Thyroid gland (tissue), 4 donors: ENCODE data around the gene LHPP. TPM values are rescaled to one million over a fixed set of nuclear protein-coding genes. Genes with fewer than 3 reads are reported as not detected.
A peak's percentile ranks its signal among the peaks of the same experiment; 100 is the strongest.
"Not testable (repeated sequence)": the region's sequence is repeated elsewhere in the genome, so short reads cannot be mapped to it uniquely, and the experiment has no call there.

Experiments
- DNase-seq, 2 donors: peaks; one replicate each; pipeline ENCODE4 v3.0.0-alpha.2; 2019
- H3K27ac ChIP-seq, 3 donors: fragments of 200-600 bp; sonication (generic); 1 replicate in 2 of 3; 2 replicates in 1 of 3; pipeline ENCODE4 v1.5.1; 2016 to 2019; ENCODE audit warnings: mild to moderate bottlenecking in 1 of 3, moderate library complexity in 1 of 3
- H3K27me3 ChIP-seq: fragments of 200-600 bp; sonication (generic); one replicate; pipeline ENCODE4 v1.5.1; 2019
- H3K36me3 ChIP-seq, 2 donors: fragments of 200-600 bp; sonication (generic); one replicate each; pipeline ENCODE4 v1.5.1; 2016 to 2019
- H3K4me1 ChIP-seq, 2 donors: fragments of 200-600 bp; sonication (generic); one replicate each; pipeline ENCODE4 v1.5.1; 2017 to 2019
- H3K4me3 ChIP-seq, 3 donors: fragments of 200-600 bp; sonication (generic); replicated peaks in 1 of 3; 1 replicate in 2 of 3; 2 replicates in 1 of 3; pipeline ENCODE4 v1.5.1; 2016; ENCODE audit warnings: mild to moderate bottlenecking in 1 of 3
- H3K9me3 ChIP-seq: fragments of 200-600 bp; sonication (generic); one replicate; pipeline ENCODE4 v1.5.1; 2017
- POLR2A ChIP-seq, 2 donors: fragments of 450-650 bp; IDR thresholded peaks; one replicate each; pipeline ENCODE4 v1.6.1; 2017; ENCODE audit warnings: antibody characterized with exemption in 2 of 2, mild to moderate bottlenecking in 2 of 2, moderate library complexity in 1 of 2
- WGBS, 2 donors: methylation state at CpG; one replicate each; pipeline ENCODE4 v1.1.5; 2017; 5-methylcytosine and 5-hydroxymethylcytosine counted together
- intact Hi-C: fragments of 100-400 bp; cut with DNase I; formaldehyde crosslinking; loops from one replicate; pipeline ENCODE4 v1.15.1; 2023
- total RNA-seq, 4 donors: library from RNA; depleted of rRNA; stranded (reverse); fragments of >200 nt; gene quantifications; one replicate each; pipeline ENCODE4 v1.2.3, GENCODE V29; 2016
- TF ChIP-seq, protein P1 (sequence below), 6 experiments: fragments of 200-600 bp in 3 of 6; fragments of 450-650 bp in 3 of 6; sonication (generic) in 3 of 6; IDR thresholded peaks; one replicate each; pipeline ENCODE4 v1.5.1; 2016 to 2019; ENCODE audit warnings: antibody characterized with exemption in 6 of 6, mild to moderate bottlenecking in 2 of 6, inconsistent platforms in 1 of 6, moderate library complexity in 1 of 6

LHPP gene
- total RNA-seq, 4 donors from 2014 or later: 8.3 to 69.9 (median 48.3) TPM

DNA sequence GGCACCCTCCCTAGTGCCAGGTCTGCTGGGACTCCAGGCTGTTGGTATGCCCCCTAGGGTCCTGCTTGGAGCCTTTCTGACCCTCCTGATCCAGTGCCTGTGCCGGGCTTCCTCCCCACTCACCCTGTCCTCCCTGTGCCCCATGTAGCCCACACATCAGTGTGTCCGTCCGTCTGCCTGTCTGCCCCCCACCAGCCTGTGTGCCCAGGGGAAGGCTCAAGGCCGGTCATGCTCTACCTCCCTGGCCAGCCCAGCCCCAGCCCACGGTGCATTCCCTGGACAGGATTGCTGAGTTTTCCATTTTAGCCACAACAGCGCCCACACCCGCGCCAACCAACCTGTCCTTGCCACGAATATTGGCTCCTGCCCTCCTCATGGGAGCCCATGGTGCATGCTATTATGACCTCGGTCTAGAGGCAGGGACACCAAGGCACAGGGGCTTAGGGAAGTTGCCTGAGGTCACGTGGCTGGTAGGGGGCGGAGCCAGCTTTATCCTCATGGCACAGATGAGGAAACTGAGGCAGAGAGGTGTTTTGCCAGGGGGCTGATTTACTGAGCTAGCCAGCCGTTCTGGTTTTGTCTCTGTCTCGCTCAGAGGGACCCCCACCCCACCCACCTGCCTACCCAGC is 146.6 kb downstream of the LHPP start:
- intact Hi-C loops: no loop called here
- 88 to 89% methylated on average over 12 to 14 of the region's 14 CpGs for WGBS, 2 donors
- H3K27ac ChIP-seq: no peak overlapping the region
- no peak overlapping the region for H3K4me3 ChIP-seq
- no peaks in the 10 kb centered on the region for H3K9me3 ChIP-seq
- H3K27me3 ChIP-seq: no peaks in the 10 kb centered on the region
- H3K36me3 ChIP-seq: no peaks in the 10 kb centered on the region
- H3K4me1 ChIP-seq: peaks cover 21 to 53% of the 10 kb centered on the region in 2 donors
- TF ChIP-seq, protein P1, sequence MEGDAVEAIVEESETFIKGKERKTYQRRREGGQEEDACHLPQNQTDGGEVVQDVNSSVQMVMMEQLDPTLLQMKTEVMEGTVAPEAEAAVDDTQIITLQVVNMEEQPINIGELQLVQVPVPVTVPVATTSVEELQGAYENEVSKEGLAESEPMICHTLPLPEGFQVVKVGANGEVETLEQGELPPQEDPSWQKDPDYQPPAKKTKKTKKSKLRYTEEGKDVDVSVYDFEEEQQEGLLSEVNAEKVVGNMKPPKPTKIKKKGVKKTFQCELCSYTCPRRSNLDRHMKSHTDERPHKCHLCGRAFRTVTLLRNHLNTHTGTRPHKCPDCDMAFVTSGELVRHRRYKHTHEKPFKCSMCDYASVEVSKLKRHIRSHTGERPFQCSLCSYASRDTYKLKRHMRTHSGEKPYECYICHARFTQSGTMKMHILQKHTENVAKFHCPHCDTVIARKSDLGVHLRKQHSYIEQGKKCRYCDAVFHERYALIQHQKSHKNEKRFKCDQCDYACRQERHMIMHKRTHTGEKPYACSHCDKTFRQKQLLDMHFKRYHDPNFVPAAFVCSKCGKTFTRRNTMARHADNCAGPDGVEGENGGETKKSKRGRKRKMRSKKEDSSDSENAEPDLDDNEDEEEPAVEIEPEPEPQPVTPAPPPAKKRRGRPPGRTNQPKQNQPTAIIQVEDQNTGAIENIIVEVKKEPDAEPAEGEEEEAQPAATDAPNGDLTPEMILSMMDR (IDR thresholded peaks at IDR 0.05): no peak
- no peak for TF ChIP-seq POLR2A (IDR thresholded peaks at IDR 0.05)
- no peak for DNase-seq

GRCh38 chr10:124609698-124610097 is 148.1 kb downstream of the LHPP start:
- DNase-seq: no peak
- intact Hi-C loops: no loop called here
- H3K4me3 ChIP-seq: no peak overlapping the region
- no peaks in the 10 kb centered on the region for H3K27me3 ChIP-seq
- H3K4me1 ChIP-seq: peaks cover 30 to 57% of the 10 kb centered on the region in 2 donors
- WGBS, 2 donors: 91 to 95% methylated on average over 10 to 11 of the region's 11 CpGs
- H3K36me3 ChIP-seq: no peaks in the 10 kb centered on the region
- TF ChIP-seq POLR2A (IDR thresholded peaks at IDR 0.05): no peak
- TF ChIP-seq, protein P1 (IDR thresholded peaks at IDR 0.05): no peak
- H3K27ac ChIP-seq: no peak overlapping the region
- no peaks in the 10 kb centered on the region for H3K9me3 ChIP-seq

DNA sequence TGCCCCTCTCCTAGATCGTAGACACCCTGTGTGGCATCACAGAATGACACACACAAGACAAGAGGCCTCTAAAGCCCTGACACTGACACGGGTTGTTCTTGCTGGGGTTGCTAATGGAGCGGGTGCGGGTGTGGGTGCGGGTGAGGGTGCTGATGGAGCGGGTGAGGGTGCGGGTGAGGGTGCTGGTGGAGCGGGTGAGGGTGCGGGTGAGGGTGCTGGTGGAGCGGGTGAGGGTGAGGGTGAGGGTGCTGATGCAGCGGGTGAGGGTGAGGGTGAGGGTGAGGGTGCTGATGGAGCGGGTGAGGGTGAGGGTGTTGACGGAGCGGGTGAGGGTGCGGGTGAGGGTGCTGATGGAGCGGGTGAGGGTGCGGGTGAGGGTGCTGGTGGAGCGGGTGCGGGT is 148.6 kb downstream of the LHPP start:
- not testable (repeated sequence) for DNase-seq
- 92 to 96% methylated on average over 17 to 18 of the region's 19 CpGs for WGBS, 2 donors

DNA sequence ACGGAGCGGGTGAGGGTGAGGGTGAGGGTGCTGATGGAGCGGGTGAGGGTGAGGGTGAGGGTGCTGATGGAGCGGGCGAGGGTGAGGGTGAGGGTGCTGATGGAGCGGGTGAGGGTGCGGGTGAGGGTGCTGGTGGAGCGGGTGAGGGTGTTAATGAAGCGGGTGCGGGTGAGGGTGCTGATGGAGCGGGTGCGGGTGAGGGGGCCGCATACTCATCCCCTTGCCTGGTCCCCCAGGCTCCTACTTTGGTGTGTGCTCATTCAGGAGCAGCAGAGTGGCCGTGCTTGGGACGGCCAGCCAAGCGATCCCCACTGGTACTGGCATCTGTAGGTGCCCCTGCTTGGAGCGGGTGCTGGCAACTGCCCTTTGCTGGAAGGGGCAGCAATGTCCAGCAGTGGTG is 149.2 kb downstream of the LHPP start:
- H3K9me3 ChIP-seq, H3K4me3 ChIP-seq, H3K27ac ChIP-seq, intact Hi-C loops, H3K36me3 ChIP-seq, DNase-seq, H3K27me3 ChIP-seq: not testable (repeated sequence)
- H3K4me1 ChIP-seq: peaks cover 30 to 52% of the 10 kb centered on the region in 2 donors
- WGBS, 2 donors: 91 to 93% methylated on average over 14 to 15 of the region's 17 CpGs

More for the DNA sequence above, 148.6 kb downstream of the LHPP start:
- H3K36me3 ChIP-seq, H3K9me3 ChIP-seq, intact Hi-C loops, H3K27ac ChIP-seq, H3K4me3 ChIP-seq, H3K27me3 ChIP-seq: not testable (repeated sequence)
- H3K4me1 ChIP-seq: peaks cover 30 to 52% of the 10 kb centered on the region in 2 donors

GRCh38 chr10:124611738-124612137 is 150.1 kb downstream of the LHPP start:
- no peaks in the 10 kb centered on the region for H3K27me3 ChIP-seq
- H3K9me3 ChIP-seq: no peaks in the 10 kb centered on the region
- DNase-seq: no peak
- intact Hi-C loops: no loop called here
- TF ChIP-seq, protein P1 (IDR thresholded peaks at IDR 0.05): no peak
- no peak for TF ChIP-seq POLR2A (IDR thresholded peaks at IDR 0.05)
- peaks cover 38 to 61% of the 10 kb centered on the region in 2 donors for H3K4me1 ChIP-seq
- 71 to 80% methylated on average over 7 to 11 of the region's 11 CpGs for whole genome bisulfite sequencing, 2 donors
- peak overlapping the region in 1 of 3 donors; percentile 75 for H3K27ac ChIP-seq
- H3K4me3 ChIP-seq: no peak overlapping the region
- H3K36me3 ChIP-seq: no peaks in the 10 kb centered on the region

DNA sequence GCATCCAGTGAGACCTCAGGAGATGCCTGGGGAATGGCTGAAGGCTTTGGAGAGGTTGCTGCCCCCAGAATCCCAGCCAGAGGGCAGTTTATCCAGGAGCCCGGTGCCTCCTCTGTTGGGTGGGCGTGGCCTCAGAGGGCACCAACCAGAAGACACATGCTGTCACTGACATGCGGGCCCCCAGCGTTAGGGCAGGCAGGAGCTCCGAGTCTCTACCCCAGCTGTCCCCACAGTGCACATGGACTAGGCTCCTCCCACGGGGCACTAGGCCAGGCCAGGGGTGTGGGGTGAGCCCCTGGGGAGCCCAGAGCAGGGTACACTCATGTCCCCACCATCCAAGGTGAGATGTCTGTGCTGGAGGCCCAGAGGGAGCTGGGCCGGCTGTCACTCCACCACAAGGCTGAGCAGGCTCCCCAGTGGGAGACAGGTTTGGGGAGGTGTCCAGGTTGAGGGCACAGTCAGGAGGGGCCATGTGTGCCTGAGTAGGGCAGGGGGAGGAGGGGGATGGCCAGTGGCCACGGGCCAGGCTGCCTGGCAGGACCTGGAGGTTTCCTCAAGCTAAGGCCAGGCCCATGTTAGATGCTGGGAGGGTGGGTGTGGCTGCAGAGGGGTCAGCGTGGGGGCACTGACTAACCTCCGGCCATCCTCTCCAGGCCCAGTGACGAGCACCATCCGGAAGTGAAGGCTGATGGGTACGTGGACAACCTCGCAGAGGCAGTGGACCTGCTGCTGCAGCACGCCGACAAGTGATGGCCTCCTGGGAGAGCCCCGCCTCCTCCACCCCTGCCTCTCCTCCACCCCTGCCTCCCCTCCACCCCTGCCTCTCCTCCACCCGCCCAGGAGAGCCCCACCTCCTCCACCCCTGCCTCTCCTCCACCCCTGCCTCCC is 151.2 kb downstream of the LHPP start:
- Histone ChIP-seq H3K27me3 (no peaks in the 10 kb centered on the region), H3K4me1 (peaks cover 49 to 72% of the 10 kb centered on the region in 2 donors), H3K9me3 (no peaks in the 10 kb centered on the region), H3K4me3 (no peak overlapping the region), H3K27ac (peak overlapping the region; percentile 71 to 75 (median 73)), H3K36me3 (no peaks in the 10 kb centered on the region)
- TF ChIP-seq, protein P1 (IDR thresholded peaks at IDR 0.05): no peak
- no peak for TF ChIP-seq POLR2A (IDR thresholded peaks at IDR 0.05)
- WGBS, 2 donors: 34 to 36% methylated on average over 11 to 16 of the region's 18 CpGs
- DNase-seq: peak; percentile 63 to 79
- intact Hi-C loops: no loop called here
